Measurements from ENCODE around the gene RAB31.
"Not testable (repeated sequence)": the region's sequence is repeated elsewhere in the genome, so short reads cannot be mapped to it uniquely, and the experiment has no call there.

The RAB31 gene

DNA sequence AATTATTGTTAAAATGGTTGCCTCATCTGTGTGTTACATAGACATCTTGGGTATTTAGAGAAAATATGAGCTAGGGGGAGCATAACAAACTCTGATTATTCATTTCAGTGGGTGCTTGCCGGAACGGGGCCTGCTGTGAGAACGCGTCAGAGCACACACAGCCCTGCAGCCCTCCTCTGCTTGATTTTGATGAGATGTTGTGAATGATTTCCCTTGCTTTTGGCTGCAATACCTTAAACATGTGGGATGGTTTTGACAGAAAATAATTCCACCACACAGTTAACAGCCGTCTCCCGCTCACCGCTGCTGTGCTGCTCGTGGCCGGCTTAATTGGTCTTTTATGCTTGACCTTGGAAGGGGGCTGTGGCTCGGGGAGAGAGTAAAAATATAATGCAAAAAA is 127.7 kb downstream of the RAB31 start:
- no peak for DNase-seq (ENCODE audit: low spot score)

DNA sequence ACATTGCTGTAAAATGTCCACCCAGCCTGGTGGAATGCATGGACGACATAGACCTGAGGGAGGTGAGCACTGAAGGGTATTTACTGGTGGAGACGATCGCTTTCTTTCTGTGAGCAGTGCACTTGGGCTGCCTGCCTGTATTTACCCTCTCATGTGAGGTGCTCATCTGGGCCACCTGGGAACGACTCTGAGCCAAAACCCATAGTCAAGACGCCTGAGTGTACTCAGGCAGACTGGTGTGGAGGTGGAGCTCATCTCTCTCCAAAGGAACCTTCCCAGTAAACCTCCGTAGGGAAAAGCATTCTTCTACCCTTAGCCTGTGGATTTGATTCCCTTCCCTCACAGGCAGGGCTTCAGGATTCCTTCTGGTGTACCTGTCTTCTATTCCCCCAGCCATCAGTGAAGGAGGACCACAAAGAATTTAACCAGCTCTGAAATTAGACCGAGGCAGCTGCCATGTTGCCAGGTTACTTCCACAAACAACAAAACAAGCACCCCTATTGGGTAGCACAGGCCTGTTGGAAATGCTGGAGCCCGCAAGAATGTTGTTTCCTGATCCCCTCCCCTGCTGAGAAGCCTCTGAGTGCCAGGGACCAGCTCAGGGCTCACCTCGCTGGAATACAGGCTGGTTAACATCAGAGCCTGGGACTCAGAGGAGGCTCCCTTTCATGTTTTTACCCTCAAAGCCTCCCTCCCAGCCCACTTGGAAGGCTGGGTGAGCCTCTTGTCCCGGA is 130.2 kb downstream of the RAB31 start:
- no peak for DNase-seq (ENCODE audit: low spot score)

GRCh38 chr18:9839211-9839610 is 131.1 kb downstream of the RAB31 start:
- no peak for DNase-seq (ENCODE audit: low spot score)

GRCh38 chr18:9839853-9840252 is 131.8 kb downstream of the RAB31 start:
- DNase-seq (ENCODE audit: low spot score): no peak

GRCh38 chr18:9841752-9842151 is 133.7 kb downstream of the RAB31 start:
- no peak for DNase-seq (ENCODE audit: low spot score)

DNA sequence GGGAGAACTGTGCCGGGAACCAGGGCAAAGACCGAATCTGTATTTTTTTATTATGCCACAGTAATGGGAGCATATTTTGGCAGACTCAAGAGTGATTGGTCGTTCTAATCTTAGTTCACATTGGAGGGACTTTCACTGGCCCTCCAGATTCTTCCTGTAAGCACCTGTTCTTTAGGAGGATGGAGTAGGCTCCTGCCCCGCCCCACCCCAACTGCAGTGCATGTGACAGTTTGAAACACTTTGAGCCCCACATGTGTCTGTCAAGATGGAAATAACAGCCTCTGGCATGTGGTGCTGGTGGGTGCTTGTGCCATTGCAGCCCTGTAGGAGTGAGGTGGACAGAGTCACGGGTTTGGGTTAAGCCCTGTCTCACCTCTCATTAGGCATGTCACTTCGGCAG is 134.3 kb downstream of the RAB31 start:
- no peak for DNase-seq (ENCODE audit: low spot score)

- no peak for DNase-seq (ENCODE audit: low spot score)
Measured at GRCh38 chr18:9845256-9845655, 137.2 kb downstream of the RAB31 start.

GRCh38 chr18:9846162-9846925 is 138.2 kb downstream of the RAB31 start:
- no peak for DNase-seq (ENCODE audit: low spot score)

DNA sequence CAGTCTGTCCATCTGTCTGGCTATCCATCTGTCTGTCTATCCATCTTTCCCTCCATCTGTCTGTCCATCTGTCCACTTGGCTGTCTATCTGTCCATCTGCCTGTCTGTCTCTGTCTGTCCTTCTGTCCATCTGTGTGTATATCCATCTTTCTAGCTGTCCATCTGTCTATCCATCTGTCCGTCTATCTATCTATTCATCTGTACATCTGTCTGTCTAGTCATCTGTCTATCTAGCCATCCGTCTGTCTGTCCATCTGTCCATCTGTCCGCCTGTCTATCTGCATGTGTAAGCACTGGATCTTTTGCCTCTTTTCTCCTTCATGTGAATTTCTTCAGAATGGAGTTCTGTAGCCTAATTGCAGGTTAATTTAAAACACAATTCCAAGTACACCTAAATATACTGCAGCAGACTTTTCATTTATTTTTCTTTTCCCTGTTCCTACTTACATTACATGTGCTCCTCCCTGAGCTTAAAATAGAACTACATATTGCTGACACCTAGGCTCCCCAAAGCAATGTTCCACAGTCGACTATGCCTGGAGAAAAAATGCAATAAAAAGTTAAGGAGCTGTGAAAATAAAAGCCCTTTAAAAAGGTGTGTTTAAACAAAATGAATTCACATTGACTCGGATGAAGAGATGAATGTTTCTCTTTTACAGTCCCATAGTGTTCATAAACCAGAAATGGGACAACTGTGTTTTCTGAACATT is 140.2 kb downstream of the RAB31 start:
- DNase-seq (ENCODE audit: low spot score): no peak

GRCh38 chr18:9849407-9850283 is 141.5 kb downstream of the RAB31 start:
- peak; percentile 62 for DNase-seq (ENCODE audit: low spot score)

- DNase-seq (ENCODE audit: low spot score): no peak
Measured at GRCh38 chr18:9850309-9850708, 142.2 kb downstream of the RAB31 start.

DNA sequence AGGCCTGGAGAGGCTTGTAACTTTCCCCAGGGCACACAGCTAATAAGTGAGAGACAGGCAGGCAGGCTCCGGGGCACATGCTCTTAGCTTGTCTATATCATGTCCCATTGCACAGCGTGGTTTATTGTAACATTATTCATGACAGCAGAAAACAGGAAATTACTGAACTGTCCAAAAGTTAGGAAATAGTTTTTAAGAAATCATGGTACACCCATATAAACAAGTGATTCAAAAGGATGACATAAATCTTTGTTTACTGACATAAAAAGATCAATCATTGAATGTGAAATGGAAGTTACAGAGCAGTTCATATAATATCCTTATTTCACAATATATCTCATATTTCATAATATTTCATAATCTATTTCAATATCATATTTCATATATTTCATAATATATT is 143.4 kb downstream of the RAB31 start:
- no peak for DNase-seq (ENCODE audit: low spot score)

DNA sequence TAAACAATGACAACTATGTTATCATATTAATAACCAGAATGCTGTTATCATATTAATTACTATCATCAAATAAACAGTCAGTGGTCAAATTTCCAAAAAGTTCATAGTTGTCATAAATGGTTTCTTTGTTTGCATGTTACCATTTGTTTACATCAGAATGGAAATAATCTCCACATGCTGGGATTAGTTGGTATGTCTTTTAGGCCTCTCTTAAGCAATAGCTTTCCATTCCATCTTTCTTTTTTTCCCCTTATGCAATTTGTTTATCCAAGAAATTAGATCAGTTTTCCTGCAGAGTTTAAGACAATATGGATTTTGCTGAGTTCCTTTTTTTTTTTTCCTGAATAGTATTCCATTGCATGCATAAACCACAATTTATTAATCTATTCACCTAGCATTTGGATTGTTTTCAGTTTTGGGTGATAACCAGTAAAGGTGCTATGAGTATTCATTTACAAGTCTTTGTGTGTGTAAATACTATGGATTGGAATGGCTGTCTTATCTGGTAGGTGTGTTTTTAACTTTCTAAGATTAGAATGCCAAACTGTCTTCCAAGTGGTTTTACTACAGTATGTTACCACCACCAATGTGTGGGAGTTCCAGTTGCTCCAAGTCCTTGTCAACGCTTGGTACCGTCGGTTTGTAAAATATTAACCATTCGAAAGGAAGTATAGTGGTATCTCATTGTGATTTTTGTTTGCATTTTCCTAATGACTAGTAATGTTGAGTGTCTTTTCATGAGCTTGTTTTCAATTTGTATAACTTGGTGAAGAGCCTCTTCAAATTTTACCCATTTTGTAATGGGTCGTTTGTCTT is 144.4 kb downstream of the RAB31 start:
- no peak for DNase-seq (ENCODE audit: low spot score)

DNA sequence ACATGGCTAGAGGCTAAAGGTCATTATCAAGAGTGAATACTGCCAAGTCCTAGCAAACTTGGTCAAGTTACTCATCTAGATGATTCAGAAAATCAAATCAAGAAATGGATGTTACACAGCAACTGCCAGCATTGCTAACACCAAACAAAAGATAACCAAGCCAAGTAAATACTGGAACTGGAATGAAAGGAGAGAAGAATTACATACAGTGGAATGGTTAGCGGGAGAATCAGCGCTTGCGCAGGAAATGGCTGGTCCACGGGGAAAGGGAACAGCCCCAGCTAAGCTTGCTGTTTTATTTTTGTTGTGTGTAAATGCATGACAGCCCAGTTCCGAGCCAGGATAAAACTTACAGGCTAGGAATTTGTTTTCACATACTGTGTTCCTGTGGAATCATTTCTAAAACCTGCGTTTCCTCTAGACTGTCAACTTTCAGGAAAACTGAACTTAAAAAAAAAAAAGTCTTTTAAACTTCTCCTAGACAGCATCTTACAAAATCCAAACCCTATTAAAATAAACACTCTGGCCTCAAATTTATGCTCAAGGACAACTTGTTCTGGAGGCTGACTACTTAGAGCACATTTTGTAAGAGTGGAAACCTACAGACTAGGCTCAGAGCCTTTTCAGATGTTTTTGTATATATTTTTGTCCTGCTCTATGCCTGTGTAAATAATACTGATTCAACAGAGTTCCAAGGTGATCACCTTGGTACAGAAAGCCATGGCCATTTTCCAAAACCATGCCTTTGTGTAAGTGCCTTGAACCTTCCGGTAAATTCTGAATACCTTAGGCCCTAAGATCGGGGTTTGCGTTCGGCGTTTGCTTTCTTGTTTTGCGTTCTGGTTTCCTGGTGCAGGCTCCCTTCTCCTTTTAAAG is 146.9 kb downstream of the RAB31 start:
- no peak for DNase-seq (ENCODE audit: low spot score)

GRCh38 chr18:9855681-9856080 is 147.6 kb downstream of the RAB31 start:
- DNase-seq (ENCODE audit: low spot score): no peak

GRCh38 chr18:9856092-9856491 is 148.0 kb downstream of the RAB31 start:
- no peak for DNase-seq (ENCODE audit: low spot score)

- DNase-seq (ENCODE audit: low spot score): not testable (repeated sequence)
Measured at GRCh38 chr18:9857479-9857998, 149.4 kb downstream of the RAB31 start.

- no peak for DNase-seq (ENCODE audit: low spot score)
Measured at GRCh38 chr18:9858642-9859041, 150.5 kb downstream of the RAB31 start.

- DNase-seq (ENCODE audit: low spot score): no peak
Measured at GRCh38 chr18:9859232-9859631, 151.1 kb downstream of the RAB31 start.

Data from SK-N-DZ (cell line).